Measurements from ENCODE around the gene DUSP6. TPM values are rescaled to one million over a fixed set of nuclear protein-coding genes. Genes with fewer than 3 reads are reported as not detected.

Gene DUSP6
- total RNA-seq, 1 donor from 2014 or later = 158 TPM

DNA sequence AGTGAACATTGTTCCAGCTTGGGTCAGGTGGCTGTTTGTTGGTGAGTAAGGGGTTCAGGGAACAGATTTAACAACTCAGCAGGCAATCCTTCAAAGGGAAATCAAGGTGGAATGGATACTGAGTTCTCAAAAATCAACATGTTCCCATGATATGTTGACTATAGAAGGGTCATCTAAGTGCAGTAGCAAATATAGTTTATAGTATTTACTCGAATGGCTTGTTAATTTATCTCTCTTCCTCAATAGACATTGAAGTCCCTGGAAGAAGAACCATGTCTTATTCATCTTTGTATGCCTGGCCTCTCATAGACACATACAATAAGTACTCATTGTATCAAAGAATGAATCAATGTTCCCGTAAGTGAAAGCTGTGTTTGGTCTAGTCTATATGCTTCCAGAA is 24.5 kb upstream of the DUSP6 start:
- intact Hi-C loops (cut with micrococcal nuclease) = loop anchor here (2.0 kb wide), 1 partner anchor 22 kb away; no protein-coding TSS in a partner anchor

DNA sequence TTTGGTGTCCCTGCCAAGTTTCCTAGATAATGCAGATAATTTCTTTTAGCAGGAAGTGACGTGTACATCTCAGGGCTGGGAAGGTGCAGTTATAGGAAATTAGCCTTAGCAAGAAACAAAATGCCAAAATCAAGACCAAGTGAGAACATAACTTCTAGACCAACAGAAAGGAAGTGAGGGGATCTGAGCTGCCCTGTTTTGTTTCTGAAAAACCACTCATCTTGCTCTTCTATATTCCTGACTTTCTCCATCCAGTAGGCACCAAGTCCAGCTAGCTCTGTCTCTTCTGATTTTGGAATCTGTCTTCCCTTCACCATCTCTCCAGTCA is 23.9 kb upstream of the DUSP6 start:
- intact Hi-C loops (cut with micrococcal nuclease) = loop anchor here (2.0 kb wide), 1 partner anchor 21 kb away; no protein-coding TSS in a partner anchor

DNA sequence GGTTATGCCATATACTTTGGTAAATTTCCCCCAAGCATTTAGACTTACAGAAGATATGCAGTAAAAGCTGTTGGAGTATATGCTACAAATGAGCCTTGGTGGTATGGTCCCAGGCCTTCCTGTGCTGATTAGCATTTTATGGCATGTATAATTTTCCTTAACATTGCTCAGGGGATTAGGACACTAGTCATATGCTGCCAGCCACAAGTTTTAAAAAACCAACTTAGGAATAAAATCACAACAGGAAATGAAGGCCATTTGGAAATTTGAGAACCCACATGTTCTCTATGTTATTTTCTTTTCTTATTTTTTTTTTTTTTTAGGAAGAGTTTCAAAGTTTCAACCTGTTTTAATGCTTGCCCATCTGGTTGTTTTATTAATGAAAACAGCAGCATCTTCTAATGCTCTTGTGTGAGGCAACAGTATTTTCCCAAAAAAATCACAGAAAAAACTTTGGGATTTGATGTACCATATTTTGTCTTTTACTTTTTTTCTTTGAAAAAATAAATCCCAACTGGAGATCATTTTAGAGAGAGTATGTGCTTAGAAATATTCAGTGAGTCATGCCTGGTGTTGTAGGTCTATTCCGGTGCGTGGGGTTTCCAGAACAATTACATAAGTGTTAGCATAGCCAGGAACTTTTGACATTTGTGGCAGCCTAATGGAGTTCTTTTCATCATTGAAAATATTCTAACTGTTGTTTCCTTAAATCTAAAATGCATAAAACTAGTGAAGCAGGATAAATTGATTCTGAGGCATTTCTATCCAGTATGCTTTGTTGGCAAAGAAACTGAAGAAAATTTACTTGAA is 21.7 kb upstream of the DUSP6 start:
- intact Hi-C loops (cut with micrococcal nuclease) = no loop called here

DNA sequence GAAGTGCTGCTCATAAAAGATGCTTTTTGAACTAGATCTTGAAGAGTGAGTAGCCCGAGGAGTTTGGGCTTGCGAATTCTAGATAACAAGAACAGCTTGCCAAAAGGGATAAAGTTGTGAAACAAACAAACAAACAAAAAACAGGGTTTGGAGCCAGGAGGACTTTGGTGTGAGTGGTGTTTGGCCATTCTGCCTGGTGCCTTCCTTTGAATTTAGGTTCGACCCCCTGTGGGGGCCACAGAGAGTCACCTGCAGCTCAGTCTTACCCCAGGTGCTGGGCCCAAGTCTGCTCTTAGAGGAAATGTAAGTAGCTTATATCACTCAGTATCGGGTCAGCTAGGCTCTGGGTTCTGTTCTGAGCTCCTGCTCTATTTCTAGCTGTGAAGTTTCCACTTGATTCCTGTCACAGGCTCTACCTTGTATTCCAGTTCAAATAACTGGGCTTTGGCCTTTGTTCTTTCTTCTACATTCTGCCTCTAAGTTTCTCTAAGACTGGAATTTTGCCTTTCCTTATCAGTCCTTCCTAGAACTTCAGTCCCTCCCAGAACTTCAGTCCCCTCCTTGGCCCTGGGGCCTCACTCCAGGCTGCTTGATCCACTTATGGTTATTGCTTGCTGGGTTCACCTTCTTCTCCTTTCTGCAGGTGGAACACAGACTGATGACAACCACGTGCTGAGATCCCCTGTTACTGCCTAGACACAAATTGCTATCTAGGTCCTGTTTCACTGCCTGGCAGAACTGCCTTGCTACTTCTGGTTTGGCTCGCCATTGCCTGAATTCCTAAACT is 20.5 kb upstream of the DUSP6 start:
- intact Hi-C loops (cut with micrococcal nuclease) = no loop called here

DNA sequence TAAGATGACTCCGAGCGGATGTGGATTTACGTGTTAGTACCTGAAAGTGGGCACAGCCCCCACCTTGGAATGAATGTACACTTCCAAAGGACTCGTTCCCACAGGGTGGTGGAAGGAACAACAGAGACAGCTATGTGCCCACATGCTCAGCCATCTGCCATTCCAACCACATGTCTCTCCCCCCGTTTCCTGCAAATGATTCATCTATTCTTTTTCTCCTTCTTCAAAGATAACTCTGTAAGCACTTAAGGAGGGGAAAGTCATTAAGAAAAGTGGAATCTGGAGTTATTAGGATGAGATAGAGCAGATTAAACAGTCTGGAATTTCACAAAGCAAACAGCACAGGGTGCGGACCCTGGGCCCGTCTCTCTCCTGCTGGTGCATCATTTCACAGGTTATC is 18.5 kb upstream of the DUSP6 start:
- intact Hi-C loops (cut with micrococcal nuclease) = no loop called here

DNA sequence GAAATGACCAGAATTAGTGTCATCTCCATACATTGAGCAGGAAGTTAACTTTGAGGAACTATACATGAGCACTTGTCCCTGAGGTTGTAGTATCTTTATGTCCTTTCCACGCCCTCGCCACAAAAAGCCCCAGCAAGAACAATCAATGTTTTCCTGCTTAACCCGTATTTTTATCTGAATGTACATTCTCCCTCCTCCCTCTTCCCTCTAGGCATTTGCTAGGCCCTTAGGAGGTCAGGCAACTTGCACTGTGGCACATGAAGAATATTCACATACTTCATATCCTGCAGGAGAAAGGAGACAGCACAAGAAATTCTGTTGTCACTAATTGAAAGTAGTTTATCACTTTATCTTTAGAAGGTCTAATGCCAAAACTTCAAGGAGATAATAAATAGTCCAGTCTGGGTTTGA is 18.1 kb upstream of the DUSP6 start:
- intact Hi-C loops (cut with micrococcal nuclease) = no loop called here

DNA sequence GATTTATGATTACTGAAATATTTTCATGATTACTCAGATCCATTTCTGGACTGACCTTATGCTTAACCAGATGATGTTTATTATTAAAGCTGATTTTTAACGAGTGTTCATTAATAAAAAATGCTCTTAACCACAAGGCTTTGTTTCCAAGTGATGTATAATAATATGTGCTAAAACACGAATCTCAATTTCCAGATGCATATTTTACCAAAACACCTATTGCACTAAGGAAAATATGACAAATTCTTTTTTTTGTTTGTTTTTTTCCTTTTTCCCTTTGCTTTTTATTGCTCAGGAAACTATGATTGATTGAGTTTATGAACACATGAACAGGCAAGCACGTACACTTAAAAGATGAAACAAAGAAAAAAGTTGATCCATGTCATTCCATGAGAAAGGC is 16.9 kb upstream of the DUSP6 start:
- intact Hi-C loops (cut with micrococcal nuclease) = no loop called here

DNA sequence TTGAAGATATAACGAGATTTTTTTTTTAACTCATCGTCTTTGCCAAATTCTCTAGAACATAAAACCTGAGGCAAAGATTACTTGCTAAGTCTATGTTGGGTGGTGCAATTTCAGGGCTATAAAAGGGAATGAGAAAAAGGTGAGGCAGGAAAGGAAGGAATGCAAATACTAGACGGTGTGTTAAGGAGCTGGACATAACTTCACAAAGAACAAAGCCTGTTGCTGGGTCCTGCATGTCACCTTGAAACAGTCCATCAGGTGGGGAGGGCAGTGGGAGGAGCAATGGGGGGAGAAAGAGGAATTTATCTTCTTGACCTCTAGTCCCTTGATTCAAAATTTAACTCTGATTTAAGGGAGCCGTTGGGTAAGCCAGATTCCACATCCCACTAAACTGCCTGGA is 16.1 kb upstream of the DUSP6 start:
- intact Hi-C loops (cut with micrococcal nuclease) = no loop called here

DNA sequence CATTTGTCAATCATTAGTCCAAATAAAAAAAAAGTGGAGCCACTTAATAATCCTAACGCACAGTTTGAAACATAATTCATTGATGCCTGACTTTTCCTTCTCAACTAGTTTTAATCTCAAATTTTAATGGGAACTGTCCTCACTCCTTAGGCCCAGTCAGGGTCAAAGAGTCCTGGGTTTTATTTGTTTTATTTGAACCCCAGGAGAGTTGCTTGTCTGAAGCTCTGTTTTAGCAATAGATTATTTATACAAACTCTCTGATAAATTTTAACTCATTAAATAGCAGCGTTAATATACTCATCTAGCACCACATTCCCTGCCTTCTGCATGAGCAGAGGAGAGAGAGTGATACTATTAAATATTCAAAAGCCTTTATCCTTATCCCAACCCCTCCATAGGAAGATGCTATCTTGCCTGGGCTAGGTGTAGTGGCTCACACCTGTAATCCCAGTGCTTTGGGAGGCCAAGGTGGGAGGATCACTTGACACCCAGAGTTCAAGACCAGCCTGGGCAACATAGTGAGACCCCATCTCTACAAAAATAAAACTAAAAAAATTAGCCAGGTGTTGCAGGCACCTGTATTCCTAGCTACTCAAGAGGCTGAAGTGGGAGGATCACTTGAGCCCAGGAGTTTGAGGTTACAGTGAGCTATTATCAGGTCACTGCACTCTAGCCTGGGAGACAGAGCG is 14.5 kb upstream of the DUSP6 start:
- intact Hi-C loops (cut with micrococcal nuclease) = no loop called here

DNA sequence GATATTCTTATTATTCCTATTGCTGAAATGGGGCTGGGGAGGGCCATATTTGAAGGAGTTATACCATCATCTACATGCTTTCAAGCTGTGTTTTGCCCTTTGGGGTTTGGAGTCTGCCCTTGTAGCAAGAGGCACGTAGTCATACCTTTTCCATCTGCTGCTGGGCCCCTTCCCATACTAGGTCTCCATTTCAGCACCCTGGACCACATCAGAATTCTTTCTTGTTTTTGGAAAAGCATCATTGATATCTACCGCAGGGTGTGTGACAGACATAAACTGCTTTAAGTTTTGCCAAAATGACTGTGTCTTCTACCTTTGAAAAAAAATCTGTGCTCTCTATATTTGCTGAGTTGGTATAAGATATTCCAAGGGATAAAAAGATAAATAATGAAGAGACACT is 12.3 kb upstream of the DUSP6 start:
- intact Hi-C loops (cut with micrococcal nuclease) = no loop called here

DNA sequence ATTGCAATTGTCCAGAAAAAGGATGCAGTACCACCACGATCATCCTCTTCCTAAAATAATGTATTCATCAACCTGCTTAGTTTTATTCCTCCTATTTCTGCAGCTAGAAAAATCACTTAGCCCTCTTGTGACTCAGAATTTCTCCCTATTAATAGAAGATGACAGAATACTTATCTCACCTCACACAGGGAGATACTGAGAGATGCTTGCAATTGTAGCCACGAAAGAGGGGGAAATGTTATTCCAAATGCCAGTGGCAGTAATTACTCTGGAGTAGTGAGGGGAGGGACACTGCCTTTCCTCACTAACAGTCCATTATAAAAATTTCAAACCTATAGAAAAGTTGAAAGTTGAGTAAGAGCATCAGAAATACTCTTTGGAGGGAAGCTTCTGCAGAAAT is 11.8 kb upstream of the DUSP6 start:
- intact Hi-C loops (cut with micrococcal nuclease) = no loop called here

DNA sequence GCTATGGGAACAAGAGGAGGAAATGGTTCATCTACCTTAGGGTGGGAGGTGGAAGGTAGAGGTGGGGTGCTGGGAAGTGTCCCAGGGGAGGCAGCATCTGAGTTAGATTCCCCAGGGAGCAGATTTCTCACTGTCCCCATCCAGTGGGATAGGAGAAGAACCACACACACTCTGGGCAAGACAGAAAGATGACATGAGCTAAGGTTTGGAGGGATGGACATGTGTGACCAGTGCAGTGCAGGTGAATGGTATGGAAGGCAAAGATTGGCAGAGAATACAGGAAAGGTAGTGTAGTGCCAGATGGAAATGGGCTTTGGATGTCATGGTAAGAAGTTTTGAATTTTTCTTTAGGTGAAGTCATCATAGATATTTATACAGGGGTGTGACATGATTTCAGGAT is 11.3 kb upstream of the DUSP6 start:
- intact Hi-C loops (cut with micrococcal nuclease) = no loop called here

DNA sequence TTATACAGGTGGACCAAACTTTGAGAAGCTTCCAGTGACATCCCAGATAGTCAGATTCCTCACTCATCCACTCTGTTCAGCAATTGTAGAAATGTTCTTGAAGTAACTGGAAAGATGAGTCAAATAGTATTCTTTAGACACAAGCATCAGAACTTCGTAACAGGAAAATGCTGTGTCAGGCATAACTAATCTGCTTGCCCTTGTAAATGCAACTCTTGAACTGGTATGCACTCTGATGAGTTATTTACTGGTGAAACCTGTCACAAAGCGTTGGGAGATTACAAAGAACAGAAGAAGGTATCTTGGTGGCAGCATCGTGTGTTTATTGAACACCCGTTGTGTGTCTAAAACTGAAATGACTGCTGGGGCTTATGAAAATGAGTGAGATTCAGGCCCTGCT is 10.8 kb upstream of the DUSP6 start:
- intact Hi-C loops (cut with micrococcal nuclease) = no loop called here

DNA sequence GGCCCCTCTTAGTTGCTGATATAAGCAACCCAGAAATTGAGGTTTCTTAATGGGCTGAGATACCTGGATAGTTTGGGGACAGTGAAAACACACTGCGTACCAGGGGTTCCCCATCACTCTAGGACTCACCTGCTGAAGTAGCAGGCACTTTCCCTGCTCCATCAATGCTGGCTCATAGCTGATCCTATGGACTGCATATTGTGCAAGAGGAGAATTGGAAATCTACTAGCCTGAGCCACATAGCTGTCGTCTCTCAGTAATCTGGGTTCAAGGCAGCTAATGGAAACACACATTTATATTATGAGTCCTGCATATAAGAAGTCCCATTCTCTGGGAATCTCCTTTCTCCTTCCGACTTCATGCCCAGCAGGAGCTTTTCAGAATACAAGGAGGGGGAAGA is 7.3 kb upstream of the DUSP6 start:
- intact Hi-C loops (cut with micrococcal nuclease) = no loop called here

DNA sequence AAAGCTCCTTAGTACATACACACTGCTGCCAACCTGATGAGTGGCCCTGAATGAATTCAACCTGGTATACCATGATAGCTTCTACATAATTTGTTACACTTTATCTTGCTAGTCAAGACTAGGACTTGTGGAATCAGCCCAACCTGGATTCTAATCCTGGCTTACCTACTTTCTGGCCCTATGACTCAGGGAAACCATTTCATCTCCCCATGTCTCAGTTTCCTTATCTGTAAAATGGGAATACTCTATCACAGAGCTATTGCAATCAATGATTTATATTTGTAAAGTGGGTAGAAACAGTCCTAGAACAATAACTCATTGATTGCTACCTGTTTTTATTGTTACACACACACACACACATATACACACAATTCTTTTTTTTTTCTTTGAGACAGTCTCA is 6.5 kb upstream of the DUSP6 start:
- intact Hi-C loops (cut with micrococcal nuclease) = no loop called here

DNA sequence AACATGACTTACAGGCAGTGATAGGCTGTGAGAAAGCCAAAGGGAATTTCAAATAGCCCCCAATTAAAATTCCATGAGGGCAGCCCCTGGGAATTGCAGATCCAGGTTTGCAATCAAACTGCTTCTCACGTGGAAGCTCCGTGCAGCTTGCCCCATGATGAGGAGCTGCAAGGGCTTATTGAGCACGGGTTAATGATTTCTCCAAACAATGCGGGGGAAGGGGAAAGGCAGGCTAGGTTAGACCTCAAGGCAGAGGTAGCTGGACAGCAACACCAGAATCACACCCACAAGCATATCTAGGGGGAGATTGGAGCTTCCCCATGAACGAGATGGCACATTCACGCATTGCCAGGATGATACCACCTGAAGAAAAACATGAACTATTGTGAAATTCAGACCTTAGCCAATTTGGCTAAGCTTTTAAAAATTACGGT is 5.0 kb upstream of the DUSP6 start:
- intact Hi-C loops (cut with micrococcal nuclease) = no loop called here

DNA sequence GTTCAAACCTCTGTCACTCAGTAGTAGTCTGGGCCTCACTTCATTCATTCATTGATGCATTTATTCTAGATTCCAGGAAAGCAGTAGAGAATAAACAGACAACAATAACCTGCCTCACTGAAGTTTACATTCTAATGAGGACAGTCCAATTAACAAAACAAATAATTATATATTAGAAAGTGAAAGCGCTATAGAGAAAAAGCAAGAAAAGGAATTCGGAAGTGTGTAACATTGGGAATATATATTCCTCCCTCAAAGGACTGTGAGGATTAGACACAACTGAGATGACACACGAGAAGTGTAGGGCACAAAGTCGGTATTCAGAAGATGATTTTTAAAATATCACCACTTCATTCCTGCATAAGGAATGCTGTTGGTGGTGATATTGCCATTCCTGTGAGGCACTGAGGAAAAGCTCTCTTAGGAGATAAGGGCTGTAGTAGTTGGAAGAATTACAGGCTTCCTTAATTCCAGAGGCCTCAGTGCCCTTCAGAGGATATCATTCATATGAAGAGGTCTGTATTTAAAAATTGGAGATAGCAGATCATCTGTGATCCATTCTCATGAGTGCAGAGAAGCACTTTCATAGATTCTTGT is 3.9 kb upstream of the DUSP6 start:
- intact Hi-C loops (cut with micrococcal nuclease) = no loop called here

DNA sequence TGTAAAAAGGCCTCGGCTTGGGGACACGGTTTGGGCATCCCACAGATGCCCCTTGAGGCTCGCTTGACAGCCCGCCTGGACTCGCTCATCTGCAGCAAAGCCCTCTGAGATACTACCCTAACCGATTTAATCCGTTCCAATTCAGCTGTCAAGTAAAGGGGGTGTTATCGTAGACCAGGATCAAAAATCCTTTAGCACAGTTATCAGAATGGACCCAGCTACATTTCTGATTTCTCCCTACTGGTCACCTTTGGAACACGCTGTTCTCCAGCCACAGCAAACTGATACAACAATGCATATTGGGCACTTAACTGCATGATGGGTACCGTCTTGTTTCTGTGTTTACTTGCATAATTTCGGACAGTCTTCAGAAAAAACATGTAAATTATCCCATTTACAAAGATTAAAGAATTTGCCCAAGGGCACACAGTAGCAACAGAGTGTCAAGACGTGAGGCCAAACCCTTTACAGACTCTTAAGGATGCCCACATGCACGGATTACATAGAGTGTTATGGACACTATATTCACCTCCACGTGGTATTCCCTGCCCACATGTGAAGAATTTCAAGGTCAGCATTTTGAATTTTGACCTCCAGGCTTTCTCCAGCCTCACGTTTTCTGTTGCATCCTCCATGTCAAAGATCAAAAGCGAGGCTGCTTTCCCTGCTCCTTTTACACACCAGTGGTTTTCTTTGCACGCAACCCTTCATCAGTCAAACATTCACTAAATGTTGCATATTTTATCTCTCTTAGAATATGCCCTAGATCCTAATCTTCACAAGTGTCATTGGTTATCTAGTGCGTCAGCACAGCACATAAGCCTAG is 3.2 kb upstream of the DUSP6 start:
- intact Hi-C loops (cut with micrococcal nuclease) = loop anchor here (2.0 kb wide), 1 partner anchor 21 kb away; no protein-coding TSS in a partner anchor

DNA sequence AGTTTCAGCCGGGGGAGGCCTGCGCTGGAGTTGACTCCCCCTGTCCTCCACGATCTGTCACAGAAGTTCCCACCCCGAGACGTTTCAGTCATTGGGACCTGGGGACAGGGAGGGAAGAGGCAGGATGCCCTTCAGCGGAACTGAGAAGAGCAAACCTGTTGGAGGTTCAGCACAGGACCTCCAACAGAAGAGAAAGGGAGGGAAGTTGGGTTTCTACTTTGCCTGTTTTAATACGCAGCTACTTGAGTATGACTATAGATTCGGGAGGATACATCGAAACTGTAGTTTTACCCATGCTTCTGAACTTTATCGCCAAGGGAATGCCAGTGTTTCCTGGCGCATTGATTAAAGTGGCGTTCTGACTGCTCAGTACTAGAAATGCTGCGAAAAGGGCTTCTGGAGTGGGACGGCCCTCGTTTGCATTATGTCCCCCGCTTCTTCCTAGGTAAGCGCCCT is 2.3 kb upstream of the DUSP6 start:
- intact Hi-C loops (cut with micrococcal nuclease) = loop anchor here (1.0 to 2.0 kb wide), 3 partner anchors 22 to 335 kb away; no protein-coding TSS in a partner anchor

DNA sequence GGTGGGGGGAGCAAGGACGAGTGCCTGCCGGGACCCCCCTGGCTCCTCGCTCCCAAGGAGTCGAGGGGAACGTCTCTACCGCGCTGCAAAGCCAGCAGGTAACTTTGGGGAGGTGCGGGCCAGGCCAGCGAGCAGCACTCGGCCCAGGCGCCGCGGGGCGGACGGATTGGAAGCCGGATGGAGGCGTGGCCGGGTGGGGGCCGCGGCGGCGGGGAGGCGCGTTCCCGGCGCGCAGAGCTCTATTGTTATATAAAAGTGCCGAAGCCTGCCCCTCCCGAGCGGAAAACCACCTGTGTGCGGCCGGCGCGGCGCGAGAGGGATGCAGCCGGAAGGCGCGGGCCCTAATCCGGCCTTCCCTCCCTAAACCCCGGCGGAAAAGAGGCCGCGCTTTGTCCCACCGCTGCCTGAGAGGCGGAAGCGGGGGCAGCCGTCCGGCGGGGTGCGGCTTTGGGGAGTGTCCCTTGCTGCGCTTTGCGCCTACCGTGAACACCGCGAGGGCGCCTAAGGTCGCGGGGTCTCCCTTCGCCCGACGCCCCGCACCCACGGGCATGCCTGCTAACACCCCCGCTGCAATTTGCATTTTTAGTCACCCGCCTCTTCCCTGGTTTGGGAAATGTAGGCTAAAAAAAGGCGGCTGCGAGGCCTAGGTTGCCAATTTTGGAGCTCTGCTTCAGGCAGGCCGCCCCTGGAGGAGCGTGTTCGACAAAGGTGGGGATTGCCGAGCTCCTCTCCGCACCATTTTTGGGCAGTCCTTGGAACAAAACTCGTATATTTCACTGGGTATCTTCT is 1.7 kb upstream of the DUSP6 start:
- intact Hi-C loops (cut with micrococcal nuclease) = loop anchor here (1.0 to 2.0 kb wide), 7 partner anchors 19 to 1211 kb away; partner anchors contain the start of genes CEP290 and TMTC3

Measured in T-helper 2 cell treated with Interferon-gamma antibody and Interleukin-4, amounts not matched to agents 100 ng/mL and 5 ng/mL, for 36 hours (primary cell).